Cardiac muscle cell (in vitro differentiated cells and primary cell): ENCODE results near the gene ZNF41. TPM values are rescaled to one million over a fixed set of nuclear protein-coding genes. Genes with fewer than 3 reads are reported as not detected.

Source experiments
- DNase-seq, 2 donors: peaks; one replicate each; pipeline versions ENCODE4 v3.0.0 to v3.0.0-alpha.2; 2010 to 2017; ENCODE audit warnings: low read depth in 1 of 2, low spot score in 1 of 2
- H3K27ac ChIP-seq: fragments of 200-600 bp; sonication (generic); 2 replicates; pipeline ENCODE4 v1.5.1; 2016
- H3K27me3 ChIP-seq: fragments of 200-600 bp; sonication (generic); 2 replicates; pipeline ENCODE4 v1.6.0; 2016; ENCODE audit warnings: control low read depth
- H3K36me3 ChIP-seq: fragments of 200-600 bp; sonication (generic); 2 replicates; pipeline ENCODE4 v1.5.1; 2016; ENCODE audit warnings: control low read depth
- H3K4me1 ChIP-seq: fragments of 200-600 bp; sonication (generic); 2 replicates; pipeline ENCODE4 v1.8.1; 2017; ENCODE audit warnings: low read depth, mild to moderate bottlenecking, mixed run types
- H3K4me3 ChIP-seq: fragments of 200-600 bp; sonication (generic); 2 replicates; pipeline ENCODE4 v1.5.1; 2016; ENCODE audit warnings: mild to moderate bottlenecking
- H3K9me3 ChIP-seq: fragments of 200-600 bp; sonication (generic); 2 replicates; pipeline ENCODE4 v1.5.1; 2017; ENCODE audit warnings: low read depth, mild to moderate bottlenecking, control low read depth
- polyA plus RNA-seq: library from polyadenylated mRNA; unstranded; fragments of >200 nt; fragmentation: Nextera tagmentation; extraction: Ambion mirVana; gene quantifications from 2 replicates; pipeline ENCODE4 v1.2.1, GENCODE V29; 2016
- total RNA-seq: library from RNA; depleted of rRNA; stranded (reverse); fragments of >200 nt; gene quantifications from 2 replicates; pipeline ENCODE4 v1.2.3, GENCODE V29; 2016
- TF ChIP-seq, protein P1 (sequence below): IDR thresholded peaks from 2 replicates; pipeline ENCODE4 v1.5.1; 2012; ENCODE audit warnings: low read depth, mild to moderate bottlenecking, low read length

The ZNF41 gene
- total and polyA plus RNA-seq, 2 experiments from 2014 or later, result 4.4 to 5.4 TPM

DNA sequence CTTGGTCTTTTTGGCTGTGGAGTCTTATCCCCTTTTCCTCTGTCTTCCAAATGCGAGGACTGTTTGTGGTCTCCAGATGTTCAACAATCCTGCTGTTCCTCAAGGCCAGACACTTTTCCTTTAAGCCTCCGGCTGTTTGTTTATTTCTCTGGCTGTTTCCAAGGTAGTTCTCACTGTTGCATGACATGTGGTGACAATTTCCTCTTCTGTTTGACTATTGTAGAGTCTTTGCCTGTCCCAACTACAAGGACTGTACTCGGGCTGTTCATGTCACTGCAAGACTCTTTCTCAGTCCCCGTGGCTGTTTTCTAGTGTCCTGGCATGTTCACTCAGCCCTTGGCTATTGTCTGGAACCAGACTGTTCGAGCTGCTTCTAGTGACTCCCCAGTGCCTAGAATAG, 62.1 kb downstream of the ZNF41 start:
- no peak for DNase-seq
- H3K4me3 ChIP-seq, result no peak overlapping the region
- H3K9me3 ChIP-seq, result no peaks in the 10 kb centered on the region
- H3K27me3 ChIP-seq, result no peaks in the 10 kb centered on the region
- no peaks in the 10 kb centered on the region for H3K4me1 ChIP-seq
- H3K36me3 ChIP-seq, result no peaks in the 10 kb centered on the region
- TF ChIP-seq, protein P1, sequence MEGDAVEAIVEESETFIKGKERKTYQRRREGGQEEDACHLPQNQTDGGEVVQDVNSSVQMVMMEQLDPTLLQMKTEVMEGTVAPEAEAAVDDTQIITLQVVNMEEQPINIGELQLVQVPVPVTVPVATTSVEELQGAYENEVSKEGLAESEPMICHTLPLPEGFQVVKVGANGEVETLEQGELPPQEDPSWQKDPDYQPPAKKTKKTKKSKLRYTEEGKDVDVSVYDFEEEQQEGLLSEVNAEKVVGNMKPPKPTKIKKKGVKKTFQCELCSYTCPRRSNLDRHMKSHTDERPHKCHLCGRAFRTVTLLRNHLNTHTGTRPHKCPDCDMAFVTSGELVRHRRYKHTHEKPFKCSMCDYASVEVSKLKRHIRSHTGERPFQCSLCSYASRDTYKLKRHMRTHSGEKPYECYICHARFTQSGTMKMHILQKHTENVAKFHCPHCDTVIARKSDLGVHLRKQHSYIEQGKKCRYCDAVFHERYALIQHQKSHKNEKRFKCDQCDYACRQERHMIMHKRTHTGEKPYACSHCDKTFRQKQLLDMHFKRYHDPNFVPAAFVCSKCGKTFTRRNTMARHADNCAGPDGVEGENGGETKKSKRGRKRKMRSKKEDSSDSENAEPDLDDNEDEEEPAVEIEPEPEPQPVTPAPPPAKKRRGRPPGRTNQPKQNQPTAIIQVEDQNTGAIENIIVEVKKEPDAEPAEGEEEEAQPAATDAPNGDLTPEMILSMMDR, result no peak
- H3K27ac ChIP-seq, result no peak overlapping the region

DNA sequence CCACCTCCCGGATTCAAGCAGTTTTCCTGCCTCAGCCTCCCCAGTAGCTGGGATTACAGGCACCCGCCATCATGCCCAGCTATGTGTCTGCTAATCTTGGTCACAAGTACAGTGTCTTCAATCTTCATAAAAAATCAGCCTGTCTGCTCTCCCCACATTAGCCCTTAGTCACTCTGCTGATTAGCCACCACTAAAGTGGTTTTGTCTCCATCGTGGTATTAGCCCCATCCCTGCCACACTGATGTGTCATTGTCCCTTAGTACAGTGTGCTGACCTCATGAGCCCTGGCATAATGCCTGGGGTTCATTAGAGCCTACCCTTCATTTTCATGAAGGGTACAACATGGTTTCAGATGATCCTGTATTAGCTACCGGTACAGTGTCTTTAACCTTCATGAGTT, 62.8 kb downstream of the ZNF41 start:
- Histone ChIP-seq H3K36me3 (no peaks in the 10 kb centered on the region), H3K9me3 (no peaks in the 10 kb centered on the region), H3K4me3 (no peak overlapping the region), H3K27me3 (no peaks in the 10 kb centered on the region), H3K27ac (no peak overlapping the region), H3K4me1 (no peaks in the 10 kb centered on the region)
- TF ChIP-seq, protein P1, result no peak
- no peak for DNase-seq

DNA sequence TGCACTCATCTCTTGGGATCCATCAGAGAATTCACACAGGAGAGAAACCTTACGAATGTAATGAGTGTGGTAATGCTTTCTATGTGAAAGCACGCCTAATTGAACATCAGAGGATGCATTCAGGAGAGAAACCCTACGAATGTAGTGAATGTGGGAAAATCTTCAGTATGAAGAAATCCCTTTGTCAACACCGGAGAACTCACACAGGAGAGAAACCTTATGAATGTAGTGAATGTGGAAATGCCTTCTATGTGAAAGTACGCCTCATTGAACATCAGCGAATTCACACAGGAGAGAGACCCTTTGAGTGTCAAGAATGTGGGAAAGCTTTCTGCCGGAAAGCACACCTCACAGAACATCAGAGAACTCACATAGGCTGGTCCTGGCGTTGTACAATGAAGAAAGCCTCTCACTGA, 69.8 kb downstream of the ZNF41 start:
- no peaks in the 10 kb centered on the region for H3K9me3 ChIP-seq

More for the DNA sequence above, 69.8 kb downstream of the ZNF41 start:
- TF ChIP-seq, protein P1, result no peak
- no peak for DNase-seq
- H3K4me3 ChIP-seq, result no peak overlapping the region
- no peaks in the 10 kb centered on the region for H3K27me3 ChIP-seq
- no peak overlapping the region for H3K27ac ChIP-seq
- H3K36me3 ChIP-seq, result no peaks in the 10 kb centered on the region
- no peaks in the 10 kb centered on the region for H3K4me1 ChIP-seq

Other genes starting within 250 kb of the ZNF41 start
- 0.12 and 0.49 TPM in 2 replicates for gene ZNF157, start 112.6 kb downstream of the ZNF41 start, total RNA-seq
- 1.00 TPM in 1 of 2 replicates, not detected in the other for gene ZNF157, start 112.6 kb downstream of the ZNF41 start, polyA plus RNA-seq
- 44.1 and 45.5 TPM in 2 replicates for gene ARAF, start 78.0 kb upstream of the ZNF41 start, total RNA-seq
- gene ARAF, start 78.0 kb upstream of the ZNF41 start, polyA plus RNA-seq, result 72.9 and 87.3 TPM in 2 replicates
- gene TIMP1, start 99.2 kb upstream of the ZNF41 start, total RNA-seq, result 54.4 and 113 TPM in 2 replicates
- 147 and 247 TPM in 2 replicates for gene TIMP1, start 99.2 kb upstream of the ZNF41 start, polyA plus RNA-seq
- 1.8 and 2.0 TPM in 2 replicates for gene SYN1, start 136.6 kb upstream of the ZNF41 start, total RNA-seq
- 10.8 and 12.6 TPM in 2 replicates for gene SYN1, start 136.6 kb upstream of the ZNF41 start, polyA plus RNA-seq
- 0.07 and 0.09 TPM in 2 replicates for gene CFP, start 146.7 kb upstream of the ZNF41 start, total RNA-seq
- gene CFP, start 146.7 kb upstream of the ZNF41 start, polyA plus RNA-seq, result 0.13 TPM in 1 of 2 replicates, not detected in the other
- gene ELK1, start 167.3 kb upstream of the ZNF41 start, total RNA-seq, result 36.6 and 39.4 TPM in 2 replicates
- 20.6 and 32.3 TPM in 2 replicates for gene ELK1, start 167.3 kb upstream of the ZNF41 start, polyA plus RNA-seq
- 84.0 and 86.9 TPM in 2 replicates for gene UXT, start 176.0 kb upstream of the ZNF41 start, total RNA-seq
- gene UXT, start 176.0 kb upstream of the ZNF41 start, polyA plus RNA-seq, result 128 and 151 TPM in 2 replicates